Upper lobe of left lung (tissue), 4 donors: ENCODE measurements around the gene MAG.

ENCODE experiments used
- EP300 ChIP-seq, 4 donors: sonication (generic); formaldehyde crosslinking; IDR thresholded peaks; one replicate each; pipeline ENCODE4 v1.5.1; 2017; ENCODE audit warnings: antibody characterized with exemption in 4 of 4, control low read depth in 2 of 4
- POLR2A ChIP-seq, 4 donors: fragments of 450-650 bp; IDR thresholded peaks; one replicate each; pipeline ENCODE4 v1.5.1; 2016 to 2017; ENCODE audit warnings: antibody characterized with exemption in 4 of 4, mild to moderate bottlenecking in 2 of 4
- POLR2AphosphoS5 ChIP-seq, 2 donors: sonication (generic); formaldehyde crosslinking; IDR thresholded peaks; one replicate each; pipeline ENCODE4 v1.5.1; 2017; ENCODE audit warnings: antibody characterized with exemption in 2 of 2
- TF ChIP-seq, protein P1 (sequence below), 6 experiments: fragments of 450-650 bp in 4 of 6; fragments of 200-600 bp in 2 of 6; sonication (generic) in 2 of 6; IDR thresholded peaks; one replicate each; pipeline ENCODE4 v1.5.1; 2016 to 2019; ENCODE audit warnings: antibody characterized with exemption in 6 of 6

DNA sequence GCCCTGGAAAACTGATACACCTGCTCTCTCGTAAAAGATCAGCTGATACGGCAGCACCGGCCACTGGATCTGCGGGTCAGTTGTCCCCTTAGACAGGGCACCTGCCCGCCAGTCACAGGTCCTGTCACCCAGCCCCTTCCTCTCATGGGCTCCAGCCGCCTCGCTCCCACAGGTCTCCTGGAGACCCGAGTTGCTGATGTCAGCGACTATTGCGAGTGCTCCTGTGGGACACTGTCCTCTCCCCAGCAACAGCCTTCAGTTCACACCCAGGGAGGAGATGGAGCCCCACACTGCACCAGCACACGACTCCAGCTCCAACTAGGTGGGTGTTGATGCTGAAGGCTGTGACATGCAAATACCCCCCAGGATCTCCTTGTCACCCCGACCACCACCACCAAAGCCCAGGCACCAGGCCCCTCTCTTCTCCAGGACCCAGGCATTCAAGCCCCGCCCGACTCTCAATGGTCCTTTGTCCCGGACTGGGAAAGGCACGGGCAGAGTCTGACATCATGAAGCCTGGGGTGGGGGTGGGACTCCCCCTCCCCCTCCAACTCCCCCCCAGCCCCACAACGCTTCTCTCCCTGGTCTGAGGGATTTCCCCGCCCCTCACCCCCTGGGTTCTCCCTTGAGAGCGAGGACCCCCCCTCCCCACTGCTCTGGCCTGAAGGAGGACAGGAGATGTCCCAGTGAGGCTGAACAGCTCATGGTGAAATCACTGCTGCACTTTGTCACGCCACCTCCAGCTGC lies 1.4 kb upstream of the MAG start:
- TF ChIP-seq POLR2A (IDR thresholded peaks at IDR 0.05) (no peak), POLR2AphosphoS5 (IDR thresholded peaks at IDR 0.05) (no peak), EP300 (IDR thresholded peaks at IDR 0.05) (no peak)
- TF ChIP-seq, protein P1, sequence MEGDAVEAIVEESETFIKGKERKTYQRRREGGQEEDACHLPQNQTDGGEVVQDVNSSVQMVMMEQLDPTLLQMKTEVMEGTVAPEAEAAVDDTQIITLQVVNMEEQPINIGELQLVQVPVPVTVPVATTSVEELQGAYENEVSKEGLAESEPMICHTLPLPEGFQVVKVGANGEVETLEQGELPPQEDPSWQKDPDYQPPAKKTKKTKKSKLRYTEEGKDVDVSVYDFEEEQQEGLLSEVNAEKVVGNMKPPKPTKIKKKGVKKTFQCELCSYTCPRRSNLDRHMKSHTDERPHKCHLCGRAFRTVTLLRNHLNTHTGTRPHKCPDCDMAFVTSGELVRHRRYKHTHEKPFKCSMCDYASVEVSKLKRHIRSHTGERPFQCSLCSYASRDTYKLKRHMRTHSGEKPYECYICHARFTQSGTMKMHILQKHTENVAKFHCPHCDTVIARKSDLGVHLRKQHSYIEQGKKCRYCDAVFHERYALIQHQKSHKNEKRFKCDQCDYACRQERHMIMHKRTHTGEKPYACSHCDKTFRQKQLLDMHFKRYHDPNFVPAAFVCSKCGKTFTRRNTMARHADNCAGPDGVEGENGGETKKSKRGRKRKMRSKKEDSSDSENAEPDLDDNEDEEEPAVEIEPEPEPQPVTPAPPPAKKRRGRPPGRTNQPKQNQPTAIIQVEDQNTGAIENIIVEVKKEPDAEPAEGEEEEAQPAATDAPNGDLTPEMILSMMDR (IDR thresholded peaks at IDR 0.05): no peak
